ENCODE results near the gene CHRM5.

GRCh38 chr15:34078900-34079299, 110.6 kb downstream of the CHRM5 start:
- TF ChIP-seq CTCF (IDR thresholded peaks at IDR 0.05), result no peak
- TF ChIP-seq ZFX (IDR thresholded peaks at IDR 0.05; ENCODE audit: borderline replicate concordance), result no peak

All from 22Rv1 (cell line).